GM12891 (cell line): ENCODE measurements around the gene MFSD6L.
A peak's percentile ranks its signal among the peaks of the same experiment; 100 is the strongest.
"Not testable (repeated sequence)": the region's sequence is repeated elsewhere in the genome, so short reads cannot be mapped to it uniquely, and the experiment has no call there.

Experiments used
- DNase-seq: peaks from one replicate; pipeline ENCODE4 v3.0.0; 2011; ENCODE audit warnings: low spot score; ENCODE audit not compliant: insufficient read length
- FAIRE-seq: peaks from 2 replicates; lab custom pipeline; 2011; peaks lifted over from hg19 to GRCh38; lab: Jason Lieb, UNC
- PAX5 ChIP-seq: IDR thresholded peaks from 2 replicates; pipeline ENCODE4 v1.6.1; 2011; ENCODE audit warnings: low read length, moderate library complexity, mild to moderate bottlenecking; ENCODE audit not compliant: insufficient read depth, severe bottlenecking
- POLR2A ChIP-seq: IDR thresholded peaks from 2 replicates; pipeline ENCODE4 v1.6.1; 2011; ENCODE audit warnings: low read depth, low read length, control low read depth
- POLR2AphosphoS5 ChIP-seq: IDR thresholded peaks from 2 replicates; pipeline ENCODE4 v1.6.1; 2011; ENCODE audit warnings: low read depth, low read length, control low read depth
- POU2F2 ChIP-seq: IDR thresholded peaks from 2 replicates; pipeline ENCODE4 v1.6.1; 2011; ENCODE audit warnings: low read depth, mild to moderate bottlenecking, control low read depth, low read length, moderate library complexity
- SPI1 ChIP-seq: IDR thresholded peaks from 2 replicates; pipeline ENCODE4 v1.6.1; 2011; ENCODE audit warnings: low read depth, low read length, control low read depth
- TAF1 ChIP-seq: IDR thresholded peaks from 2 replicates; pipeline ENCODE4 v1.6.1; 2011; ENCODE audit warnings: low read depth, low read length, control low read depth

The MFSD6L gene

DNA sequence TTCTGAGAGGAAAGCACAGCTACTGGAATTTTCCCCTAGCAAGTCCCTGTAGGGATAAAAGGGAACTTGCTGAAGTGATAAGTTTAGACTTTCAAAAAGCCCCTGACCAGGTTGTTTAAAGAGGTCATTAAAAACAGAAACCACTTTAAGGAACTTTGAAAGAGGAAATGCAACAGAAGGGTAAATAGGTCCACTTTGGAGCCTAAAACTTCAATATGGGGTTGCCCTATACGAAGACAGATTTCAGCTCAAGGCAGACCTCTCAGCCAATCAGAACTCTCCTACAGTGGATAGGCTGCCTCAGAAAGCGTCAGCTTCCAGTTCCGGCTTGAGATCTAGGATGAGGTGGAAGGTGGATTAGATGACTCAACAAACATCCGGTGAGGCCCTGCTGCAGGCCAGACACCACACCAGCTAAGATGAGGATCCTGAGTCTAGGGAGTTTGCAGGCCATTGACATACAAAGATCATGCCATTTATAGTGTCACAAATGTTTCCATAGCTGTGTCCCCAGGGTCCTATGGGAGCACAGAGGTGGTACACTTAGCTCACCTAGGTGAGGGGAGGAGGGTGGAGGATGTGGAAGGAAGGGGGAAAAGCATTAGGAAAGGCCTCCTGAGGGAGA, 7.9 kb upstream of the MFSD6L start:
- FAIRE-seq: peak; percentile 100
- DNase-seq: peak; percentile 65
- peak; percentile 63; the same call in 1 of the 2 replicates for TF ChIP-seq POU2F2
- TF ChIP-seq TAF1: peak; percentile 31; the same call in 1 of the 2 replicates
- peak; percentile 91 for TF ChIP-seq SPI1
- TF ChIP-seq POLR2A: no peak; the same call in 1 of the 2 replicates
- no peak for TF ChIP-seq PAX5
- TF ChIP-seq POLR2AphosphoS5: peak; percentile 75

DNA sequence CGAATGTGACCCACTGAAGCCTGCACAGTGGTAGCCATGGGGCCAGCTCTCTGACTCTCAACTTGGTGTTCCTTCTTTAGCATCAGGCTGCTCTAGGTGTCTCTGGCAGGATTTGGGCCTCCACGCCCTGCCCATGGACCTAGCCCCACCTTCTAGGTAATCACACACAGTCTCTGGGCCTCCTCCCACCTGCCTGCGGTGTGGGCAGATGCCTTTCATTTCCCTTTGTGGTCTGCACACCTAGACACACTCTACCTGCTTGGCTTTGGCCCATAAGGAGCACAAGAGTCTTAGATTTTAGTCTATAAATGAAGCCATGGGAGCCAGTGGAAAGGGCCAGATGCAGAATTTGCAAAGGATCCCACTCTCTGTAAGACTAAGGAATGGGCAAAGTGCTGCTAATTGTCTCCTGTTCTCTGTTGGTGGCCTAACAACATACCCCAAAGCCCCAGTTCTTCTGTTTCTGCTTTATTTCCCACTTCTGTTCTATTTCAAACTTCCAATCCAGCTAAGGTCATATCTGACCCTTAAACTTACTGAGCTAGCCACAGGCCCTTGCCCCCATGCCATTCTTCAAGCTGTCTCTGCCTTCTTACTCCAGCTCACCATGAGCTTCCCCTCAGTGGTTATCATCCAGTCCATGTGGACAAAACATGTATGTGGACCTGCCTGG, 7.2 kb upstream of the MFSD6L start:
- FAIRE-seq (no peak), DNase-seq (no peak)
- TF ChIP-seq POLR2A (peak; percentile 41), TAF1 (no peak), SPI1 (peak; percentile 58), POU2F2 (peak; percentile 49; the same call in 1 of the 2 replicates)

- not testable (repeated sequence) for DNase-seq, FAIRE-seq
Observed at GRCh38 chr17:8805396-8805795, 6.2 kb upstream of the MFSD6L start.

DNA sequence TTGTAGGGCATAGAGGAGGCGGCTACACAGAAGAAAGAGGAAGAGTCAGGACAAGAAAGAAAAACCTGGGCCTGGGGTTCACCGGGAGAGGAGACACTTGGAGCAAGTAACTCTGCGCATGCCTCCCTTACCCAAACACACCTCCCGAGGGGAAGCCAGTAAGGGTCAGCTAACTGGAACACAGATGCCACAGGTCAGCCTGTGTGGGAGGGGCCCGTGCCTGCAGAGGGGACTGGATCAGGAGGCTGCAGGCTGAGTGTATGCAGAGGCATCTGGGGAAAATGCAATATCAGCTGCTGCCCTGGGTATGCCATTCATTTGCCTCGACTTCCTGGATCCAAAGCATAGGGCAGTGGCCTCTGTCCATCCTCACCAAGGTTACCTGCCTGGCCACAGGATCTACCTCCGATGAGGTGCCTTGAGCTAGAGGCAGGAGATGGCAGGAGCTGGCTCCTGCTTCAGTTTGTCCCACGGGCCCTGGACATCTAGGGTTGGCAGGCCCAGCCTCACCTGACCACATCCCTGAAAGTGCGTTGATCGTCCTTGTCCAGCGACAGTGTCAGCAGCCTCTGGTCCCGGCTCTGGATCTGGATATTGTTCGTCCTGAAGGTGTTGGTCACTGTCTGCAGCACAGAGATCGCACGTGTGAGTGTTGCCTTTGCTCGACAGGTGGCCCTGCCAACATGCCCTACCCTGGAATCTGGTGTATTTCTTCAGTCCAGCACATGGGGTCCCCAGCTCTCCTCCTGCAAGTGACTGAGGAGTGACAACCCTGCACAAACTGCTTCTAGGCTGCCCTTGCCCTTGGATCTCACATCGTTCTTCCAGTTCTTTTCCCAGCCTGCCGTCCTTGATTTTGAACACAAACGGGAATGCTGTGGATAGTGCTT, 4.6 kb upstream of the MFSD6L start:
- TF ChIP-seq POLR2AphosphoS5 (no peak), PAX5 (no peak), POU2F2 (no peak), TAF1 (no peak), SPI1 (no peak), POLR2A (no peak)
- FAIRE-seq: peak; percentile 72
- no peak for DNase-seq

DNA sequence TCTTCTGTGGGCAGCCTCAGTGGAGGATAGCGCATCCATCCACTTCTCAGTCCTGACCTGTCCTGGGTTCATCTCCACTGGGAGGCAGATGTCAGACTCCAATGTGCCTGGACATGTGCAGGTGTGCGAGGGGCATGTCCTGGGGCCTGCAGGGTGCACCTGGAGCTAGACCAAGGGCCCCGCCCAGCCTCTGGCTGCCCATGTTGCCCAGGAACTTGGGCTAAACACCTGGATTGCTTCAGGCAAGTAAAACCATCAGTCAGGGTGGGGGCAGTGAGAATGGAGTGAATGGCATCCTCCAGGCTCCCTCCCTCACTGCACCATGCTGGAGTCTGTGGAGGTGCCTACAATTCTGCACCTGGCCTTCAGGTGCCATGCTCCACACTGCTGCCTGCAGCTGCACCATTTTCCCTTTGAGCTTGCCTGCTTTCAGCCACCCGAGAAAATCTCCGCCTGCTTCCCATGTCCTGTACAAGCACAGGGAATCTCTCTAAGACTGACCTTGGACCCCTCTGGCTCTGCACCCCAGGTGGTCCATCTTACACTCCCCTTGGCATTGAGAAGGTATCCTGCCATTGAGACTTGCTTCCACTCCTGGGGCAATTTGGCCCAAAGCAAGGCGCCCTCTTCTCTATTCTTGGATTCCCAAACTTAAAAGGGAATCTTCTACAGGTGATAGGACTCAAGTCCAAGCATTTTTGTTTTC, 2.1 kb upstream of the MFSD6L start:
- FAIRE-seq (peak; percentile 76), DNase-seq (no peak)
- TF ChIP-seq POLR2AphosphoS5: 0 out of 2 replicates have a peak, but pooled peaks have one; percentile 62
- TF ChIP-seq POLR2A: peak; percentile 56; the same call in 1 of the 2 replicates
- TF ChIP-seq POU2F2: no peak

DNA sequence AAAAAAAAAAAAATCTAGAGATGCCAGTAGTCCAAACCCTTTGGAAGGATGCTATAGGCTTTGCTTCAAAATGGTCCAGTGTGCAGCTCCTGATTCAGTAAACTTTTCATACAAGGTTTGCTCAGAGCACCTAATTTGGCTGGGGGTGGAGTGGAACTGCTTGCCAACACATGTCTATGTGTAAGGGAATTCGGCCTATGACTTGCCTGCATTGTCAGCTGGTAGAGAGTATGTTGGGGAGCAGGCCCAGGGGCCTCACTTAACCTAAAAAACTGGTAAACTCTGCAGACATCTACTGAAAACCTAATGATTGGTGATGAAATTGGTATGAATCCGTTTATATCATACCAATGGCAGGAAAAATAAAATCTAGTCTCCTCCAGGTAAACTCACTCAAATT, 1.5 kb upstream of the MFSD6L start:
- DNase-seq: no peak
- TF ChIP-seq PAX5 (no peak), SPI1 (no peak), POU2F2 (no peak), POLR2AphosphoS5 (no peak), TAF1 (no peak), POLR2A (no peak)
- no peak for FAIRE-seq

GRCh38 chr17:8799570-8800212, 526 bp upstream of the MFSD6L start:
- peak; percentile 20 for FAIRE-seq
- TF ChIP-seq SPI1 (no peak), TAF1 (no peak), POLR2AphosphoS5 (peak; percentile 52; the same call in 1 of the 2 replicates), POLR2A (peak; percentile 49), POU2F2 (0 out of 2 replicates have a peak, but pooled peaks have one; percentile 2)
- DNase-seq: no peak

DNA sequence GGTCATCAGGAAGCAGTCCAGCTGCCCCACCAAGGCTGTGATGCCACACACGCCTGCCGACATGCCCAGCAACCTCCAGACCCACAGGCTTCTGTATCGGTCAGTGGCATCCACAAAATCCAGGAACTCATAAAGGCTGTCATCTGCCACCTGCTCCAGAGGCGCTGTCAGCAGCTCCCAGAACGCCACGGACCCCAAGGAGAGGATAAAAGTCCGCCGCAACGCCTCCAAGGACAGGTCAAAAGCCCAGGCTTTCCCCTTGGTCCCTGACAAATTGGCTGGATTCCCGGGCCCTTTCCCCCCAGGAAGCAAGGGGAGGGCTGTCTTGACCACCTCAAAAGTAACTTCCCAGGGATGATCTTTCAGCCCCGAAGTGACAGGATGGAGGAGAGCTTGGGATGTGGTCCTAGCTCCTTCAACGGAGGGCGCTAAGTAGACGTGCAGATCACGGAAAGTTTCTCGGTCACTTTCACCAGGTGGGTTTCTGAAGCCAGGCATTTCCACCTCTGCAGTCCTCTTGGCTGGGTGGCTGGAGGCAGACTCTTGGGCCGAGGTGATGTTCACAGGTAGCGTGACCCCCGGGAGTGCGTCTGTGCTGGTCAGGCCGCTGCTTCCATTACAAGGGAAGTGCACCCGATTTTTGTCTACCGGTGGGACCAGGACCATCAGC, 854 bp downstream of the MFSD6L start:
- DNase-seq: no peak
- no peak for FAIRE-seq
- TF ChIP-seq POU2F2 (no peak), POLR2A (0 out of 2 replicates have a peak, but pooled peaks have one; percentile 15)

DNA sequence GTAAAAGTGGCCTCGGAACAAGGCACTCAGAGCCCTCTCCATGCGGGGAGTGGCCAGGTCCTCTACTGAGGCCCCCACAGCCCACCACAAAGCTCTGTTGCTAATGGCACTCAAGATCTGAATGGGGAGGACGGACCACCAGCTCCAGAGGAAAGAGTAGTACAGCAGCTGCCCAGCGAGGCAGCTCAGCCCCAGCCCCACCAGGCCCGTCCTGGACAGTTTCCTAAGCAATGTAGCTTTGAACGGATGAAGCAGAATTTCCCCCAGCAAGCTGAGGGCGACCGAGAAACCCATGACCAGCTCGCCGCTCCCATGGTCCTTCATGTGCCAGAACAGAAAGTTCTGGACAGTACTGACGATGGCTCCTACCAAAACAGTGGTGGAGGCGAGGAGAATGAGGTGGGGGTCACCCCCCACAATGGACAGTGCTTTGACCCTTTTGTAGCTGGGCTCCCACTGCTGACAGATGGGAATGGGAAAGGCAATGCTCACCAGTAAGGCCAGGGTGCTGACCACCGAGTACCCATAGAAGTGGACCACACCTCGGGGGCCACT, 1.5 kb downstream of the MFSD6L start:
- DNase-seq (no peak), FAIRE-seq (peak; percentile 38)
- TF ChIP-seq POLR2AphosphoS5: peak; percentile 34; the same call in 1 of the 2 replicates
- TF ChIP-seq PAX5: no peak
